Activated CD8-positive, alpha-beta memory T cell treated with anti-CD3 and anti-CD28 coated beads for 48 hours (primary cell): Measurements from ENCODE around the gene UBP1.
"Not testable (repeated sequence)": the region's sequence is repeated elsewhere in the genome, so short reads cannot be mapped to it uniquely, and the experiment has no call there.

Experiments
- DNase-seq, 3 experiments: peaks; one replicate each; pipeline ENCODE4 v3.0.0-alpha.2; 2020; ENCODE audit warnings: low read depth in 2 of 3, low spot score in 2 of 3

The UBP1 gene

GRCh38 chr3:33440328-33441224, at the start of gene UBP1:
TSS of gene UBP1 (minus strand) at chr3:33440405. CDS start at chr3:33439848, 557 bp downstream.
- peak; percentile 93 to 99 (median 97) for DNase-seq

- no peak for DNase-seq
Measured at GRCh38 chr3:33488683-33489082, 48.5 kb upstream of the UBP1 start.

DNA sequence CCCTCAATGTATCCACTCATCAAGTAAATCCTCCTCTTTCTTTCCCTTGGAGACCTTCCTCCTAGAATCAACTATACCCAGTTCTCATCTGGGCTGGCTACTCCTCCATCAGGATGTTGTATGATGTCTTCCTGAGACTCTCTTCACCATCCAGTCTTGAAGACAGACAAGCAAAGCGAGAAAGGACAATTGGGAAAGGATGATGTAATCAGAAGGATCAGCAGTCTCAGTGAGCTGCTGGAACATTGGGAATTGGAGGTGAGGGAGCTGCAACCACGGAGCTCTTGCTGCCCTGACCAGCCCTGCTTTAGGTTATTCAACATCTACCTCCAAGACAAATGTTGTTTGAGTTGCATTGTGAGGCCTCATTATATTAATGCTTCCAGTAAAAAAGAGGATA, 48.0 kb upstream of the UBP1 start:
- no peak for DNase-seq

DNA sequence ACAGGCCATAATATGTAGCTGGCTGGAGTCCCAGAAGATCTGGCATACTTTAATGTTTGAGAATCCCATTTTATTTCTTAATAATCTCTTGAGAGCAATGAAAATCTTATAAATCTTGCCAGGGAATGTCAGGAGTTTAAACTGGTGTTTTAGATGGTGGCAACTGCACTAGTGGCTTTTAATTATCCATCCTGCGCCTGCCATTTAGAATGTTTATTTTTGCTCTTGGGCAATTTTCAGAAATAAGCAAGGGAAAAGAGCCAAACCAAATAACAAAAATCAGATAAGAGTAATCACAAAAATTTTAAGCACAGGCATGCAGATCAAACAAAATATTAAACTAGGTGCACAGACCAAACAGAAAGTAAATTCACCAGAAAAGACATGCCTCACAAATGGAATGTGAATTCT, 41.9 kb upstream of the UBP1 start:
- no peak for DNase-seq

GRCh38 chr3:33474896-33475295, 34.7 kb upstream of the UBP1 start:
- DNase-seq: no peak

DNA sequence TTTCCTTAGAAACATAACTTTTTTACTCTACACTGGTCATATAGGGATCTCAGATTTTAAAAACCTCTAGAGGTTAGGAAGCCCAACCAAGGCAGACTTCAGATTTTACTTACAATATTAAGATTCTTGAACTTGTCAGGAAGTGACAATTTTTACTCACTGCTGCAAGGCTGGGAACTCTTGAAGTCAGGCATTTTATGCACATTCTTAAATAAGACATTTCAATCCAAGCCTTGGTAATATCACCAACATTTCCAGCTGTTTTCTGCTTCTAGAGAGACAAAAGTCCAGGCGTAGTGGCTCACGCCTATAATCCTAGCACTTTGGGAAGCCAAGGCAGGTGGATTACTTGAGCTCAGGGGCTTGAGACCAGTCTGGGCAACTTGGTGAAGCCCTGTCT, 33.6 kb upstream of the UBP1 start:
- no peak for DNase-seq

DNA sequence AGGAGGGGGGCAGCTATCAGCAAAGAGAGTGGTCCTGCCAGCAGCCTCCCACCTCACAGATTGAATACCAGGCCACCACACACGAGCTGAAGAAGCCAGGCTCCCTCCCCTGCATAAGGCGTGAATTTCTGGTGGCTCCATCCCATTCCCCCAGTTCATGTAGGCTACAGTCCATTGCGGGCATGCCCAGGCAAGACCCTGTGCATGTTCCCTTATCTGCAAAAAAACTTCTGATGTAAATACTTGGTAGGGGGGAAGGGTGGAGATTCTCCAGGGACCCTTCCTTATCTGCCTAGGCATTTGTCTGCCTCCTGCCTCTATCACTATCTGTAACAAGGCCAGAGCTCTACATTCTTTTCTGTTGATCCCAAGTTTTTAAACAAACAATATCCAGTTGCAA, 27.6 kb upstream of the UBP1 start:
- no peak for DNase-seq

DNA sequence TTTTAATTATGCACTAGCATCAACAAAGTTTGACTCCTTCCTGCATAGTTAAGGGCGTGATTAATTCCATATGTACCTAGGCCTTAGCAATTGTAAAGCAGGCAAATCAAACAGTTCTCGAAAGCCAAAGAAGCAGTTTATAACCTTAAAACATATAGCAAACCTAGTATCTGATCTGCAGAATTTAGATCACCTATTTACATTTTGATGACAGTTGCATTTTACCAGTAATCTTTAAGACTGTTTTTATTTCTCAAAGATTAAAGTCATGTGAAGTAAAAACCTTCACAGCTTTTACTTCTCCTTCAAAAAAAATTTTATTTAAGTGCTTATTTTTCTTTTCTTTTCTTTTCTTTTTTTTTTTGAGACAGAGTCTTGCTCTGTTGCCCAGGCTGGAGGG, 20.9 kb upstream of the UBP1 start:
- no peak for DNase-seq

DNA sequence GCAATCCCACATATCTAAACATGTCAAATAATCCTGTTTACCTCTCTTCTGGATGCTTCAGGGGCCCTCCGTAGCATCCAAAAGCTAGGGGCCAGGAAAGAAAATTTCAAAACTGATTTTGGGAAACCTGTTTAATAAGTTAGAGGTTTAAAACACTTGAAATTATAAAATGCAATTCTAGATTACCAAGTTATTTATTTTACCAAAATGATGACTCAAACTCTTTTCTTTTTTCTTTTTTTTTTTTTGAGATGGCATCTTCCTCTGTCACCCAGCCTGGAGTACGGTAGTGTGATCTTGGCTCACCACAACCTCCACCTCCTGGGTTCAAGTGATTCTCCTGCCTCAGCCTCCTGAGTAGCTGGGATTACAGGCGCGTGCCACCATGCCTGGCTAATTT, 19.4 kb upstream of the UBP1 start:
- not testable (repeated sequence) for DNase-seq

GRCh38 chr3:33458446-33458845, 18.2 kb upstream of the UBP1 start:
- DNase-seq: no peak

DNA sequence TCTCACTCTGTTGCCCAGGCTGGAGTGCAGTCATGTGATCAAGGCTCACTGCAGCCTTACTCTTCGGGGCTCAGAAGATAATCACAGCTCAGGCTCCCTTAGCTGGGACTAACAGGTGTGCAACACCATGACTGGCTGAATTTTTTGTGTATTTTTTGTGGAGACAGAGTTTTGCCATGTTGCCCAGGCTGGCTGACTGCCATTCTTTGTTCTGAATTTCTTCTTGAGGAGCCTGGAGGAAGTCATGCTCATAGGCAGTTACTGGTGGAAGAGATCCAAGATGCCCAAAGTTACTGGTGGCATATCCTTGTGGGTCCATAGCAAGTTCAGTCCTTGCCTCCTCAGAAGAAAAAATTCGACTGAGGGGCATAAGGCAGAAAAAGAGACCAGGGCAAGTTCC, 16.6 kb upstream of the UBP1 start:
- DNase-seq: no peak

GRCh38 chr3:33453331-33453761, 13.1 kb upstream of the UBP1 start:
- no peak for DNase-seq

DNA sequence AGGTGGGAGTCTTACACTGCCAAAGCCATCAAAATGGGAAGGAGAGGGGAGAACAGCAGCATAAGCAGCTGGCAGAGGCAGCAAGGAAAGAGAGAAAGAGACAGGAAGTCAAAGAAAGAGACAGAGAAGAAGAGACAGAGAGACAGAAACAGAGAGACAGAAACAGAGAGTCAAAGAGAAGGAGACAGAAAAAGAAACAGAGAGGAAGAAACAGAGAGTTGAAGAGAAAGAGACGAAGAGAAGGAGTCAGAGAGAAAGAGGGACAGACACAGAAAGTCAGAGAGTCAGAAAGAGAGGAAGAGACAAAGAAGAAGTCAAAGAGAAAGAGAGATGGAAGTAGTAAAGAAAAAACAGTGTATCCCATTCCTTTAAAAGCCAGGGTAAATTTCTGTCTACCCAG, 11.8 kb upstream of the UBP1 start:
- DNase-seq: not testable (repeated sequence)

GRCh38 chr3:33447958-33448357, 7.8 kb upstream of the UBP1 start:
- no peak for DNase-seq

GRCh38 chr3:33447256-33447625, 7.0 kb upstream of the UBP1 start:
- DNase-seq: not testable (repeated sequence)

- no peak for DNase-seq
Measured at GRCh38 chr3:33442190-33442589, 2.0 kb upstream of the UBP1 start.

DNA sequence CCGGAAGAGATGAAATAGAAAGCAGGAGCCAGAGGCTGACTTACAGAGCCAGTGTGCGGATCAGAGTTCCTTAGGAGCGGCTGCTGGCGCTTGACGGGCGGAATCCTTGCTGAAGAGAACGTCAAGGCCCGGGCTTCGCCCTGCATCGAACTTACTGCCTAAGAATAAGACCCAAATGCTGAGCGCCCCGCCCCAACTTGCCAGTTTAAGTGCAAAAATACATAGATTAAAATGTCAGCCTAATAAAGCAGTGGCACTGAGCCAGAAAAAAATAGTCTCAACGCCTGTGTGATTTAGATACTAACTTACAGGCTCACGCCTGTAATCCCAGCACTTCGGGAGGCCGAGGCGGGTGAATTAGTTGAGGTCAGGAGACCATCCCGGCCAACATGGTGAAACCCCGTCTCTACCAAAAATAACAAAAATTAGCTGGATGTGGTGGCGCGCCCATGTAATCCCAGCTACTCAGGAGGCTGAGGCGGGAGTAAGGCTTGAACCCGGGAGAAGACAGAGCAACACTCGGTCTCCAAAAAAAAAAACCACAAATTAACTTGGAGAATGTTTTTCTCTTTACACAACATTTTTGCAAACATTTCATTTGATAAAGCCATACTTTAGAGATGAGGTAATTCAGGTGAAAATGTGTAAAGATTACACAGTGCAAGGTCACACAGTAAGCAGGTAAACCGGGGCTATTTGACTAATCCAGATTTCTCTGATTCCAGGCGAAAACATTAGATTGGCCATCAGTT, 1.2 kb upstream of the UBP1 start:
- DNase-seq: no peak

DNA sequence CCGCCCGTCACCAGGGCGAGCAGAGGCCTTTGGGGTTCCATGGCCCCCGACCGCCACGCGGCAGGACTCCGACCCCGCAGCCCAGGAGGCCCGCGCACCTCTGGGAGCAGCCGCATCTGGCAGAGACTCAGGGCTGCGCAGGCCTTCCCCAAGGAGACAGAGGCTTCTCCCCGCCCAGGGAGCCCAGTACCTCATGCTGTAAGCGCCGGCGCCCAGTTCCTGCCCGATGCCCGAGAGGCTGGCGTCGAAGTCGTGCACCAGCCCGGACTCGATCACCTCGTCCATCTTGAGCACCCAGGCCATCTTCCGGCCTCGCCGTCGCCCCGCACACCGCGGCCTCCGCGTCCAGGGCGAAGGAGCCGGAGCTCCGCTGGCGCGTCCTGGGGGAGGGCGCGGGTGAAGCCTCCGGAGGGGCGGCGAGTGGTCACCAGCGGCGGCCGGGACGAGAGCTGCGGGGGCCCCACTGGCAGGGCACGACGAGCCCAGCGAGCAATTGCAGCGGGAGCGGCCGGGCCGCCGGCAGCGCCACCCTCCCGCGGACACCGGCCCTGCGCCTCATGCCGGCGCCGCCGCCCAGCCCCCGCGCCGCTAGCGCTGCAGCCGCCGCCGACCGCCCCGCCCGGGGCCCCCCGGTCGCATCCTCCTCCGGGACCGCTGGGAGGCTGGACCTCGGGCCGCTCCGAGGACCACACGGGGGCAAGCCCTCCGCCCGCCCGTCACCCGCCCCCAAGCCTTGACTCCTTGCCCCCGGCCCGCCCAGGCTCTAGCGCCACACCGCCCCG, 468 bp downstream of the UBP1 start:
- DNase-seq: peak; percentile 8 to 37 (median 20)

DNA sequence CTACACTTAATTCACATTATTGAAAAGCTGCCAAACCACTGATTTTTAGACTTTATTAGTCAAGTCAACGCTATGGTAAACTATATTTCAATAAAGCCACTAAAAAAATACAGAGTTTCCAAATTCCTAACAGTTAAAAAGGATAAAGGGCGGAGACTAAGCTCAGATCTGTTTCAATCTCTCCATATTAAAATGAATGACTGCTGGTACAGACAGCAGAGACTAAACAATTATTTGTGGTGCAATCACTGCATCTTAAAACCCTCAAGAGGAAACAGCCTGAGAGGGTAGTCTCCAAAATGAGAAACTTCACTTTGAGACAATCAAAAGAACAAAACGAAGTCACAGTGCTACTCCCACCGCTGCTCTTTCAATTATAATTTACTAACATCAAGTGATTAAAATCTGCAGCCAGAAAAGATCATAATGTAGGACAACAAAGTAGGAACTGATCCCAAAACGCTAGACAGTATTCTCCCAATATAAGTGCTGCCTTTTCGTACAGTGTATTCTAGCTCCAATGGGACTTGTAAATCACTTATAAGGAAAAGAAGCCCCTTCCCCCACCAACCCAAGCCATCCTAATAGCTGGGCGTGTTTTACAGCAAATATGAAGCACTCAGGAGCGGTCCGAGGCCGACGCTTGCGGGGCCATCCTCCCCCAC, 1.2 kb downstream of the UBP1 start:
- DNase-seq: no peak

GRCh38 chr3:33438284-33438668, 1.9 kb downstream of the UBP1 start:
- no peak for DNase-seq
